Measurements from ENCODE around the gene DGKZ. TPM values are rescaled to one million over a fixed set of nuclear protein-coding genes. Genes with fewer than 3 reads are reported as not detected.

Gene DGKZ
- total and polyA plus RNA-seq, 10 donors, result 44.2 to 136 (median 97.9) TPM

DNA sequence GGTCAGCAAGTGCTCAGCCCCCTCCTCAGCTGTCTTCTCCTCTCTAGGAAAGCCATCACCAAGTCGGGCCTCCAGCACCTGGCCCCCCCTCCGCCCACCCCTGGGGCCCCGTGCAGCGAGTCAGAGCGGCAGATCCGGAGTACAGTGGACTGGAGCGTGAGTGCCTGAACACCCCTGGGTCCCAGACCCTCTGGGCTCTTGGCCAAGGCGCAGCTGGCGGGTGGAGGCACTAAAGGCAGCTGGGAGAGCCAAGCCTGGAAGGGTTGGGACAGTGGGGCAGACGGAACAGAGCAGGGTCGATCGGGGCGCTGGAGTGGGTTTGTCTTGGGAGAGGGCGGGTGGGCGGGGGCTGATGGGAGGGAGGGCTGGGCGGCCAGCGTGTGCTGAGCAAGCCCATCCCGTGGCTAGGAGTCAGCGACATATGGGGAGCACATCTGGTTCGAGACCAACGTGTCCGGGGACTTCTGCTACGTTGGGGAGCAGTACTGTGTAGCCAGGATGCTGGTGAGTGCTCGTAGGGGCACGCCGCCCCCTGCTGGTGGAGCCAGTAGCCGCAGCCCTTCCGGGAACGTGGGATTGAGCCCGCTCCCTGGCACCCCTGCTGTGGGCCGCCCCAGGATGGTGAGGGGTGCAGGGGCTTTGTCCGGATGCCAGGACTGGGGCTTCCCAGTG, 20.1 kb downstream of the DGKZ start:
- Histone ChIP-seq H3K27ac (peak overlapping the region in 4 of 8 donors; percentile 13 to 61 (median 51)), H3K9me3 (no peaks in the 10 kb centered on the region), H3K4me3 (peak overlapping the region in 1 of 8 donors; percentile 4), H3K36me3 (peaks cover 0 to 87% (median 45%) of the 10 kb centered on the region in 6 donors), H3K27me3 (replicated peaks in 1 of 7) (no peaks in the 10 kb centered on the region), H3K4me1 (peaks cover 27 to 79% (median 53%) of the 10 kb centered on the region in 6 donors)
- intact Hi-C loops (cut with DNase I; ENCODE audit: low total_unique reads), result no loop called here
- TF ChIP-seq POLR2A (IDR thresholded peaks at IDR 0.05) (no peak), POLR2AphosphoS5 (IDR thresholded peaks at IDR 0.05) (peak; percentile 56 to 74 (median 63))
- TF ChIP-seq, protein P1, sequence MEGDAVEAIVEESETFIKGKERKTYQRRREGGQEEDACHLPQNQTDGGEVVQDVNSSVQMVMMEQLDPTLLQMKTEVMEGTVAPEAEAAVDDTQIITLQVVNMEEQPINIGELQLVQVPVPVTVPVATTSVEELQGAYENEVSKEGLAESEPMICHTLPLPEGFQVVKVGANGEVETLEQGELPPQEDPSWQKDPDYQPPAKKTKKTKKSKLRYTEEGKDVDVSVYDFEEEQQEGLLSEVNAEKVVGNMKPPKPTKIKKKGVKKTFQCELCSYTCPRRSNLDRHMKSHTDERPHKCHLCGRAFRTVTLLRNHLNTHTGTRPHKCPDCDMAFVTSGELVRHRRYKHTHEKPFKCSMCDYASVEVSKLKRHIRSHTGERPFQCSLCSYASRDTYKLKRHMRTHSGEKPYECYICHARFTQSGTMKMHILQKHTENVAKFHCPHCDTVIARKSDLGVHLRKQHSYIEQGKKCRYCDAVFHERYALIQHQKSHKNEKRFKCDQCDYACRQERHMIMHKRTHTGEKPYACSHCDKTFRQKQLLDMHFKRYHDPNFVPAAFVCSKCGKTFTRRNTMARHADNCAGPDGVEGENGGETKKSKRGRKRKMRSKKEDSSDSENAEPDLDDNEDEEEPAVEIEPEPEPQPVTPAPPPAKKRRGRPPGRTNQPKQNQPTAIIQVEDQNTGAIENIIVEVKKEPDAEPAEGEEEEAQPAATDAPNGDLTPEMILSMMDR (IDR thresholded peaks at IDR 0.05 in 8 of 11, conservative IDR thresholded peaks at IDR 0.05 in 3 of 11), result peak; percentile 87 to 97 (median 93)
- DNase-seq, result peak; percentile 94
- 28 to 37% (median 32%) methylated on average over 20 to 32 of the region's 32 CpGs for WGBS, 5 donors

DNA sequence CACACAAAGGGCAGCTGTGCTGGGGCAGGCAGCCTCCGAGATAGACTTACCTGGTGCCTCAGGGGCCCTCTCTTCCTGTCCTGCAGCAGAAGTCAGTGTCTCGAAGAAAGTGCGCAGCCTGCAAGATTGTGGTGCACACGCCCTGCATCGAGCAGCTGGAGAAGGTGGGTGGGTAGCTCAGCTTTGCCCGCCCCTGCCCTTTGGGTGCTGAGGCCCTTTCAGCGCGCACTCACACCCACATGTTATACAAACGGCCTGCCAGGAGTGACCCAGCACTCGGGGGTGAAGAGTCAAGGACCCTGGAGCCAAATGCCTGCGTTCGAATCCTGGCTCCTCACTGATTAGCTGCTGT, 20.6 kb downstream of the DGKZ start:
- intact Hi-C loops (cut with DNase I; ENCODE audit: low total_unique reads), result no loop called here
- DNase-seq, result peak; percentile 73
- H3K27ac ChIP-seq, result peak overlapping the region in 3 of 8 donors; percentile 43 to 61 (median 59)
- no peaks in the 10 kb centered on the region for H3K27me3 ChIP-seq (replicated peaks in 1 of 7)
- peak overlapping the region in 1 of 8 donors; percentile 4 for H3K4me3 ChIP-seq
- WGBS, 5 donors, result 71 to 80% (median 77%) methylated on average over 7 to 12 of the region's 12 CpGs
- peaks cover 22 to 74% (median 47%) of the 10 kb centered on the region in 6 donors for H3K4me1 ChIP-seq
- H3K9me3 ChIP-seq, result no peaks in the 10 kb centered on the region
- peaks cover 0 to 92% (median 50%) of the 10 kb centered on the region in 6 donors for H3K36me3 ChIP-seq
- TF ChIP-seq, protein P1 (IDR thresholded peaks at IDR 0.05 in 8 of 11, conservative IDR thresholded peaks at IDR 0.05 in 3 of 11), result peak in 5 of 11 experiments; percentile 17 to 65 (median 44)
- TF ChIP-seq POLR2A (IDR thresholded peaks at IDR 0.05), result no peak

DNA sequence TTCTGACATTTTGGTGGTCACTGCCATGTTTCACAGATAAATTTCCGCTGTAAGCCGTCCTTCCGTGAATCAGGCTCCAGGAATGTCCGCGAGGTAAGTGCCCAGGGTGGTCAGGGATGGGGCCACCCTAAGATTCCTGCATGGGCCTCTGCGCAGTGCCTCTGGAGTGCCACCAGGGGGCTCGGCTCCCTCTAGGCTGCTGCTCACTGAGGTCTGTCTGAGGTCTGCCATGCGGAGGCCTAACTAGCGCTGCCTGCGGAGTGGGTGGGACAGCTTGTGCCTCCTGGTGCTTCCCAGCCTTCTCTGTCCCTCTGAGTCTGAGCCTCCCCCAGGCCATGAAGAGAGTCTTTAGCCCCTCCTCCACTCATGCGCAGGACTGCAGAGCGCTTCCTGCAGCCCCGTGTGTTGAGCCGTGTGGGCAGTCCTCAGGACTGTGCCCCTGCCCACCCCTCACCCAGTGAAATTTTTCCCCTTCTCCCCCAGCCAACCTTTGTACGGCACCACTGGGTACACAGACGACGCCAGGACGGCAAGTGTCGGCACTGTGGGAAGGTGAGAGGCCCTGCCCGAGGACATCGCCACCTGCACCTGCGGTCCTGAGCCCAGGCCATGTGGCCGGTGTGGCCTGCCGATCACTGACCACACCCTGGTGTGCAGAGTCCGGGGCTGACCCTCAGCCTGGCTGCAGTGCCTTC, 22.3 kb downstream of the DGKZ start:
- TF ChIP-seq POLR2AphosphoS5 (IDR thresholded peaks at IDR 0.05) (peak in 2 of 3 donors; percentile 54 to 66), POLR2A (IDR thresholded peaks at IDR 0.05) (no peak)
- TF ChIP-seq, protein P1 (IDR thresholded peaks at IDR 0.05 in 8 of 11, conservative IDR thresholded peaks at IDR 0.05 in 3 of 11), result peak; percentile 49 to 92 (median 82)
- 64 to 74% (median 73%) methylated on average over 18 to 25 of the region's 25 CpGs for WGBS, 5 donors
- DNase-seq, result peak; percentile 88

DNA sequence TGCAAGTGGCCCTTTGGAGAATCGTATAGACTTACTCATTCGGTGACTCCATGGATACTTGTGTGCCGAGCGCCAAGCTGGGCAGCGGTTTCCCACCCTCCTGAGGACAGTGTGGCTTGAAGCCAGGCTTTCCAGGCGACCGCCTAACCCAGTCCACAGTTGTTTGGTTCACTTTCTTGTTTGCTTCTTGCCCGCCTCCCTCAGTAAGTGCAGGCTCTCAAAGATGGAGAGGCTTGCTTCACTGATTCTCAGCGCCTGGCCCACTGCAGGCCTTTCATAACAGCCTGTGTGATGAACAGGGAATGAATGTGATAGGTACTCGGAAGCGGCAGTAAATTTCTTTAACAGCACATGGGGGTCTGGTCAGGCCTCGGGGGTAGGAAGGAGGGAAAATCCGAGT, 23.0 kb downstream of the DGKZ start:
- no peak for DNase-seq
- Histone ChIP-seq H3K4me1 (peaks cover 10 to 51% (median 27%) of the 10 kb centered on the region in 6 donors), H3K36me3 (peaks cover 0 to 98% (median 73%) of the 10 kb centered on the region in 6 donors), H3K27me3 (replicated peaks in 1 of 7) (no peaks in the 10 kb centered on the region), H3K9me3 (no peaks in the 10 kb centered on the region), H3K27ac (peak overlapping the region in 1 of 8 donors; percentile 18), H3K4me3 (no peak overlapping the region)
- TF ChIP-seq POLR2A (IDR thresholded peaks at IDR 0.05), result no peak
- TF ChIP-seq, protein P1 (IDR thresholded peaks at IDR 0.05 in 8 of 11, conservative IDR thresholded peaks at IDR 0.05 in 3 of 11), result no peak
- TF ChIP-seq POLR2AphosphoS5 (IDR thresholded peaks at IDR 0.05), result no peak
- intact Hi-C loops (cut with DNase I; ENCODE audit: low total_unique reads), result no loop called here
- 89 to 95% (median 91%) methylated on average over 10 to 13 of the region's 13 CpGs for WGBS, 5 donors

More for the DNA sequence above, 22.3 kb downstream of the DGKZ start:
- Histone ChIP-seq H3K27ac (peak overlapping the region in 2 of 8 donors; percentile 6 to 18), H3K36me3 (peaks cover 0 to 98% (median 67%) of the 10 kb centered on the region in 6 donors), H3K27me3 (replicated peaks in 1 of 7) (no peaks in the 10 kb centered on the region), H3K4me3 (no peak overlapping the region), H3K4me1 (peaks cover 10 to 57% (median 30%) of the 10 kb centered on the region in 6 donors), H3K9me3 (no peaks in the 10 kb centered on the region)
- intact Hi-C loops (cut with DNase I; ENCODE audit: low total_unique reads), result no loop called here
